Colon (tissue), 2 donors: ENCODE results near the gene CNTFR.

Experiments
- FAIRE-seq: peaks from 2 replicates; lab custom pipeline; 2012; peaks lifted over from hg19 to GRCh38; lab: Jason Lieb, UNC
- donor health status: control.
- donor health status: control.

Gene CNTFR

GRCh38 chr9:34620061-34620994 is 30.8 kb upstream of the CNTFR start, which contains the start of gene DCTN3:
Gene DCTN3 (minus strand): TSS chr9:34620495. CDS start chr9:34620464, 31 bp downstream.
- no peak for FAIRE-seq

DNA sequence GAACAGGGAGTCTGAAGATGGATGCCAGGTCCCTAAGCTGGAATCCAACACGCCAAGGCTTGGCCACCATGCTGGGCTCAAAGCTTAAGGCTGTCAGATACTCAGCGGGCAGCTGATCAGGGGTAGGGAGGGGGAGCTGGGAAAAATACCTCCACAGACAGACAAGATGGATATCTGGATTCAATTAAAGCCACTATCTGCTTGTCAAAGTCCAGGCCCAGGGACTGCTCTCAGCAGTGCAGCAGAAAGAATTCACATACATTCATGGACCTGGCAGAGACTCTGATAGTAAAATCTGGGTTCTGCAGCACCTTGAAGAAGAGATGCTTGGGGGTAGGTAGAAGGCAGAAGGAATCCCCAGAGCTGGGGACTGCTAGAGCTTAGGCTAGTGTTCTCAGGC is 25.6 kb upstream of the CNTFR start:
- FAIRE-seq: no peak

- no peak for FAIRE-seq
These were observed 23.4 kb upstream of the CNTFR start for GRCh38 chr9:34612788-34613390.

DNA sequence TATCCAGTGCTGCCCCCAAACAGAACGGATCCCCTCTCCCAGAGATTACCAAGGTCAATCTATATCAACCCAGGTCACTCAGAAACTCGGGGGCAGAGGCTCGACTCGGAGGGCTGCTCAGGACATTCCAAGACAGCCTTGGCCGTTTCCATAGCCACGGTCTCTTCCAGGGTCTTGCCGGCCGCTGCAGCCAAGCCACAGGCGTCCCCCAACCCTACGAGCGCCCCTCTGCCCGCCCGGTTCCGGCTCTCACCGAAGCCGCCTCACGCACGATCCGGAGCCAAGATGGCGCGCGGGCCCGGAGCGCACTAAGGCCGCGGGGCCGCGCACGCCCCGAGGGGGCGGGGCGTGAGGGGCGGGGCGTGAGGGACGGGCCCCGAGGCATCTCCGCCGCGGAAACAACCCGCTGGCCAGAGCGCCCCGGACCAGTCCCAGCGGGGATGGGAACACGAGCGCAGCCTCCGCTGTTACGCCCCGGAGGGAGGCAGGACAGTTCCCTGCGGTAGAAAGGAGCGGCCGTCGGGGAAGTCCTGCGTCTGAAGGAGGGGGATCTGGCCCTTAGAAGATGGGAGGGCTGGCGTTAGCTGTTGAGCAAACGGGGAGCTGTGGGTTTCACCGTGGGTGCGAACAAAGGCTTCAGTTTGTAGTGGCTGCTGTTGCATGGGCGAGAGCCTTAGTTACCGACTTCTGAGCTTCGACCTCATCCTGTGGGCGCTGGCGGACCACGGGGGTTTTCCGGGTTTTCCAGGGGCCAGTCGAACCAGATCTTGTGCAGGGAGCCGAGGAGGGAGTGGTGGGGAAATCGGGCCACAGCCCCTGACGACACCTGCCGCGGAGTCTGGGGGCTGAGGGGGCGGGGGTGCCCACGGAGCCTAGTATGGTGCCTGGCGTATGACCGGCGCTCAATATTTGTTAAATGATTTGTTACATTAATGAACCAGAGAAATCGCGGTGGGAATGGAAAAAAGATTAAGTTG is 22.6 kb upstream of the CNTFR start, which contains the start of gene RPP25L:
RPP25L (minus strand) TSS at position 287 of the 977 bp plus-strand sequence. CDS start 801 bp downstream, outside the sequence.
- no peak for FAIRE-seq

GRCh38 chr9:34611251-34611810 is 21.8 kb upstream of the CNTFR start:
- no peak for FAIRE-seq

- FAIRE-seq: no peak
These were observed 21.1 kb upstream of the CNTFR start for GRCh38 chr9:34610434-34611206.

DNA sequence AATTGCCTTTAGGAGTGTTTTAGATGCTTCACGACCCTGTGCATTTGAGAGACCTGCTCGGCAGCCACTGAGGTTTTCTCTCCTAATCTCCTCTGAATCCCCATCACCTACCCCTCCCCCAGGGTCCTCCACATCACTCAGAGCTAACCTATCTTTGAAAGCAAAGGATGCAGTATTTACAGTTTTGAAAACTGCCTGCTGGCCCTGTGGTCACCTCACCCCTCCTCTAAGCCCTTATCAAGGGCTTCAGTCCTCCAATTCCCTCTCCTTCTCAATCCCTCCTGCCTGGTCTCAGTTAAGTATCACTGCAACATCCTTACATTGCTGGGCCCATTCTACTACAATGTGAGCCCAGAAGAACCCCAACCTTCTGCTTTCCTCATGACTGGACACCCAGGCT is 17.8 kb upstream of the CNTFR start:
- FAIRE-seq: no peak

GRCh38 chr9:34606905-34607304 is 17.4 kb upstream of the CNTFR start:
- FAIRE-seq: no peak

GRCh38 chr9:34606190-34606589 is 16.7 kb upstream of the CNTFR start:
- FAIRE-seq: no peak

DNA sequence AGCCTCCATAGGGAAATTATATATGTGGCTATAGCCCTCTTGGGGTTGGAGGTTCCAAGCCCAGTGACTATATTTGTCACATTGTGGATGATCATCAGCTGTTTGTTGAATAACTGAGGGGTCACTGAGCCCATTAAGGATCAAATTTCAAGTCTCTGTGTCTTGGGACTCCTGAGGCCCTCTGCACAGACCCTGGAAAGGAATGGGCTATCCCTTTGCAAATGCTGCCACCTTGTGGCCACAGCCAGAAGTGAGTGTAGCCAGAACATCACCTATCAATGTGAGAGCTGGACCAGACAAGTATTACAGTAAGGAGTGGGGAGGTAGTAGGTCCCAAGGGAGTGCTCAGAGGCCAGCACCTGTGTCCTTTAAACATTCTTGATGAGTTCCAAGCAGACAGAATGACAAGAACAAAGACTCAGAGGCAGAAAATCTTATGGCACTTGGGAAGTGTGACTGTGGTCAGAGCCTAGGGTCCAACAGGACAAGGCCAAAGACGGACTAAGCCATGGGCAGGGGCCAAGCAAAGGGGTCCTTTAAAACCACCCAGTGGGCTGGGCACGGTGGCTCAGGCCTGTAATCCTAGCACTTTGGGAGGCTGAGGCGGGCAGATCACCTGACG is 14.2 kb upstream of the CNTFR start:
- no peak for FAIRE-seq

DNA sequence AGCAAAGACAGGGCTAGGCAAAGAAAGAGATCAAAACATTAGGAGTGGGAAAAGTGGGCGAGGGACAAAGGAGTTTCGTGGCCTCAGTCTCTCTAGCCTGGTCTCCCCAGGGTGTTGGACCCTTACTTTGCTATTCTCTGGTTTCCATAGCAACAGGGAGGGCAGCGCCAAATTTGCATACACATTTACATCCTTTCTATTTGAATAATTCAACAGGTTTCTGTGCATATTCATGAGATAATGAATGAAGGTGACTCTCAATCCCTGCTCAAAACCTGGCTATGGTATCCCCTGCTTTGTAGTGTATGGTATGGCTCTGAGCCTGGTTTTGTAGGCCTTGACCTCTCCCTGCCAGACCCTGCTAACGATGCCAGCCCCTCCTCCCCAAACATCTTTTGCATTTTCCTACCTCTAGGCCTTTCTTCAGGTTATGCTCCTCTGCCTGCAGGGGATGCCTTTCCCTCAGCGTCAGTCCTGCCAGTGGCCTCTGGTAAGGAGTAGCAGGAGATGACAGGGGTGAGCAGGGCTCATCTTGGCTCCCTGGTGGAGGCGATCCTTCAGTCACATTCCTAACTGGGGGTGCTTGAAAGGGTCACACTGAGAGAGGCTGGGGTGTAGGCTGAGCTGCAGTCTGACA is 12.5 kb upstream of the CNTFR start:
- FAIRE-seq: no peak

DNA sequence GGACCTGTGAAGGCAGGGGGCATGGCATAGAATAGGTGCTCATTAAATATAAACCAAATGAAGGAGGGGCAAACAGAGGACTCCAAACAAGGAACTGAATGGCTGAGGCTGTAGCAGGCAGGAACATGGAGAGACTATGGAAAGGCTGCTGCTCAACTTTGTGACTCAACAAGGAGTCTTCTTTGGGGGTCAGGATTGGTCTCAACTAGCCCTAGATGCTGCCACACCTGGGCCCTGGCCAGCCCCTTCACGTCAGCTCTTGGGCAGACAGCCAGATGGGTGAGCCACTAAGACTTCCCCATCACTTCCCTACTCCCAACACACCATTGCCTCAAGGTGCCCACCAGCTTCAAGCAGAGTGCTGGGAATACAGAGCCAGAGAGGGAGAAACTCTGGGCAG is 11.4 kb upstream of the CNTFR start:
- no peak for FAIRE-seq

DNA sequence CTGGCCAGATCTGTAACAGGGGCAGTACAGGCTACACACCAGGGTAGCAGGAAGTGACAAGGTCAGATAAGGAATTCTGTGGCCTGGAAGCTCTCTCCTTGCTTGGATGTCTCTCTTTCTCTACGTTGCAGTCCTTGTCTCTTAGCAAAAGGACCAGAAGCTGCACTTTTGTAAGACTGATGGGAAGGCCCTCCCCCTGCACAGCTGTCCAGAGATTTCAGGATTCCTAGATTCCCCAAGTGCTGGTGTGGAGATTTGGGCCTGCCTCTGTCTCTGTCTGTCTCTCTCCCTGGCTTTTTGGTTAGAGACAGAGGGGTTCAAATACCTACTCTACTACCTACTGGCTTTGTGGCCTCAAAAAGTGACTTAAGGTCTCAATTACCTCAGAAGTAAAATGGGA is 10.0 kb upstream of the CNTFR start:
- no peak for FAIRE-seq

DNA sequence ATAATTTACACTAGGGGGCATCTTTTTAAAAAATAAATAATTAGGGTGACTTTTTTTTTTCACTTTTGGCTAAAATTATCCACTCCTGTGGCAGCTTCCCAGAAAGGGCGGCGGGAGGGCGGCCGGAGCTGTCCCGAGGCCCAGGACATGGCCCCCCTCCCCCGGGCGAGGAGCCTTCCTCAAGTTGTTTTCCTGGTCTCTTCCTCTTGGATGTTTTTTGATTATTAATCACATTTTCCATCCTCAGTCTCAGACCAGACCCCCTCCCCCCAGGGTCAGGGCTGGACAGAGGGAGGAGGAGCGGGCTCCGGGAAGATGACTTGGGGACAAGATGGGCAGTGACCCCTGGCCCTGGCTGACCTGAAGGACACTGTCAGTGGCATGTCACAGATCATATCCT is 4.7 kb upstream of the CNTFR start:
- FAIRE-seq: no peak

GRCh38 chr9:34592895-34593601 is 3.5 kb upstream of the CNTFR start:
- FAIRE-seq: no peak

- FAIRE-seq: no peak
These were observed 2.7 kb upstream of the CNTFR start for GRCh38 chr9:34591917-34592866.

- no peak for FAIRE-seq
These were observed 1.9 kb upstream of the CNTFR start for GRCh38 chr9:34591248-34591916.
